Astrocyte (in vitro differentiated cells and primary cell): ENCODE data around the gene AMPD2. TPM values are rescaled to one million over a fixed set of nuclear protein-coding genes. Genes with fewer than 3 reads are reported as not detected.
"Not testable (repeated sequence)": the region's sequence is repeated elsewhere in the genome, so short reads cannot be mapped to it uniquely, and the experiment has no call there.

Experiments used
- DNase-seq: peaks from one replicate; pipeline ENCODE4 v3.0.0-alpha.2; 2010; ENCODE audit warnings: low read depth
- FAIRE-seq: peaks from 2 replicates; lab custom pipeline; 2011; peaks lifted over from hg19 to GRCh38; lab: Jason Lieb, UNC
- H2AFZ ChIP-seq: 2 replicates; pipeline ENCODE4 v1.6.0; 2012; ENCODE audit warnings: low read depth, low read length, inconsistent platforms
- H3K27ac ChIP-seq: 2 replicates; pipeline ENCODE4 v1.5.1; 2011; ENCODE audit warnings: low read depth, low read length, inconsistent platforms
- H3K27me3 ChIP-seq: 2 replicates; pipeline ENCODE4 v1.6.0; 2011; ENCODE audit warnings: low read length, inconsistent platforms; ENCODE audit not compliant: insufficient read depth
- H3K36me3 ChIP-seq: 2 replicates; pipeline ENCODE4 v1.5.1; 2011; ENCODE audit warnings: low read length, inconsistent platforms; ENCODE audit not compliant: insufficient read depth
- H3K4me1 ChIP-seq: 2 replicates; pipeline ENCODE4 v1.5.1; 2011; ENCODE audit warnings: low read length, inconsistent platforms; ENCODE audit not compliant: insufficient read depth
- H3K4me2 ChIP-seq: 2 replicates; pipeline ENCODE4 v1.6.0; 2012; ENCODE audit warnings: low read length, inconsistent platforms
- H3K4me3 ChIP-seq: 2 replicates; pipeline ENCODE4 v1.5.1; 2011; ENCODE audit warnings: low read depth, mild to moderate bottlenecking, low read length, inconsistent platforms; ENCODE audit not compliant: insufficient read depth
- H3K79me2 ChIP-seq: 2 replicates; pipeline ENCODE4 v1.6.0; 2012; ENCODE audit warnings: mild to moderate bottlenecking, low read length, inconsistent platforms; ENCODE audit not compliant: insufficient read depth
- H3K9ac ChIP-seq: 2 replicates; pipeline ENCODE4 v1.6.0; 2012; ENCODE audit warnings: mild to moderate bottlenecking, low read length, inconsistent platforms
- H3K9me3 ChIP-seq: 2 replicates; pipeline ENCODE4 v1.5.1; 2012; ENCODE audit warnings: low read depth, mild to moderate bottlenecking, low read length, inconsistent platforms; ENCODE audit not compliant: insufficient read depth
- H4K20me1 ChIP-seq: 2 replicates; pipeline ENCODE4 v1.6.0; 2012; ENCODE audit warnings: low read length, inconsistent platforms; ENCODE audit not compliant: insufficient read depth
- H3K27ac Mint-ChIP-seq: one replicate; pipeline ENCODE4 v1.8.0; 2021; ENCODE audit warnings: mild to moderate bottlenecking, mixed read lengths; ENCODE audit not compliant: unreplicated experiment
- H3K27me3 Mint-ChIP-seq: one replicate; pipeline ENCODE4 v1.8.0; 2021; ENCODE audit warnings: low read depth, mixed read lengths; ENCODE audit not compliant: unreplicated experiment
- H3K36me3 Mint-ChIP-seq: one replicate; pipeline ENCODE4 v1.8.0; 2021; ENCODE audit warnings: low read depth, mixed read lengths; ENCODE audit not compliant: unreplicated experiment
- H3K4me1 Mint-ChIP-seq: one replicate; pipeline ENCODE4 v1.8.0; 2021; ENCODE audit warnings: low read depth, mixed read lengths; ENCODE audit not compliant: unreplicated experiment
- H3K4me3 Mint-ChIP-seq: one replicate; pipeline ENCODE4 v1.8.0; 2021; ENCODE audit warnings: mild to moderate bottlenecking, moderate library complexity, mixed read lengths; ENCODE audit not compliant: unreplicated experiment
- H3K9me3 Mint-ChIP-seq: one replicate; pipeline ENCODE4 v1.8.0; 2021; ENCODE audit warnings: mild to moderate bottlenecking, mixed read lengths; ENCODE audit not compliant: unreplicated experiment
- CTCF ChIP-seq: IDR thresholded peaks from 2 replicates; pipeline ENCODE4 v1.5.1; 2011; ENCODE audit warnings: low read depth, mild to moderate bottlenecking, inconsistent platforms, low read length, moderate library complexity; ENCODE audit not compliant: insufficient read depth
- total RNA-seq: library from RNA; stranded (reverse); gene quantifications from 2 replicates; pipeline ENCODE4 v1.2.1, GENCODE V29; 2021

Gene AMPD2
- total RNA-seq, 1 donor from 2014 or later = 156 TPM

DNA sequence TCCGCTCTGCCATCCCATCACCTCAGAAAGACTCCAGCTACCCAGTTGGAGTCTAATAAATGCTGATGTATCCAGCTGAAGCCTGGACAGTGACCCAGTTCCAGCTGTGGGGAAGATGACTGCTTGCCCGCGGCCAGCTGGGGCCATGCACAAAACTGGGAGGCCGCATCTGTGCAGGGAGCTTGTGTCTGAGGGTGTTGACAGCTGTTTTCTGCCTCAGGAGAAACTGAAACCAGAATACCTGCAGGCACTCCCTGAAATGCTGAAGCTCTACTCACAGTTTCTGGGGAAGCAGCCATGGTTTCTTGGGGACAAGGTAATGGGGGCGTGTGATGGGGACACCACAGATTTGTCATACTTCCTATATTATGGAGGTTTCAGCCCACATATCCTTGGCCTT lies 51.4 kb downstream of the AMPD2 start:
- Histone ChIP-seq H3K4me2 (no peak overlapping the region), H3K27me3 (no peaks in the 10 kb centered on the region), H3K27ac (no peak overlapping the region), H4K20me1 (no peaks in the 10 kb centered on the region), H3K4me3 (no peak overlapping the region), H3K79me2 (no peaks in the 10 kb centered on the region), H3K36me3 (no peaks in the 10 kb centered on the region), H2AFZ (no peak overlapping the region), H3K4me1 (peaks cover 4% of the 10 kb centered on the region), H3K9me3 (no peaks in the 10 kb centered on the region), H3K9ac (no peak overlapping the region)
- FAIRE-seq (no peak), DNase-seq (no peak)
- Mint-ChIP-seq H3K9me3 (peaks cover 2% of the 10 kb centered on the region), H3K36me3 (peaks cover 8% of the 10 kb centered on the region), H3K27me3 (peaks cover 15% of the 10 kb centered on the region), H3K4me3 (no peak overlapping the region), H3K27ac (no peak overlapping the region), H3K4me1 (no peaks in the 10 kb centered on the region)
- TF ChIP-seq CTCF = no peak

DNA sequence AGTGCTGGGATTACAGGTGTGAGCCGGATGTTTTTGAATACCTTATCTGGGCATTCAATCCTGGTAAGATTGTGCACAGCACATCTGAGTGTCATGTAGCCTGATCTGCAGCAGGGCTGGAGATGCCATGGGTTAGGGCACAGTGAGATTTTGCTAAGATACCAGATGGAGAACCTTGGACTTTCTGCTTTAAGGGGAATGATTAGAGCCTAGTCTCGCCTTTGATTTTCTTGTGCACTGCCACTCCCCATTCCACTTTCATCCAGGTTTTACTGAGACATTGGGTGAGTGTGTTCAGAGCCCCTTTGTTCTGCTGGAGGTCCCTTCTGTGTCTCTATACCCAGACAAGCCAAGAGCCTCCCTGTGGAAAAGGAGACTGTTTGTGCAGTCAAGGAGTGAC lies 54.2 kb downstream of the AMPD2 start:
- not testable (repeated sequence) for H3K36me3 ChIP-seq, H3K27me3 ChIP-seq, H3K4me1 ChIP-seq, H4K20me1 ChIP-seq, H3K4me3 Mint-ChIP-seq, FAIRE-seq, H3K4me2 ChIP-seq, H3K9ac ChIP-seq, DNase-seq, H2AFZ ChIP-seq, H3K27ac Mint-ChIP-seq, H3K4me1 Mint-ChIP-seq, H3K9me3 Mint-ChIP-seq, H3K27ac ChIP-seq, H3K9me3 ChIP-seq, H3K4me3 ChIP-seq, H3K36me3 Mint-ChIP-seq, H3K79me2 ChIP-seq
- peaks cover 11% of the 10 kb centered on the region for H3K27me3 Mint-ChIP-seq

DNA sequence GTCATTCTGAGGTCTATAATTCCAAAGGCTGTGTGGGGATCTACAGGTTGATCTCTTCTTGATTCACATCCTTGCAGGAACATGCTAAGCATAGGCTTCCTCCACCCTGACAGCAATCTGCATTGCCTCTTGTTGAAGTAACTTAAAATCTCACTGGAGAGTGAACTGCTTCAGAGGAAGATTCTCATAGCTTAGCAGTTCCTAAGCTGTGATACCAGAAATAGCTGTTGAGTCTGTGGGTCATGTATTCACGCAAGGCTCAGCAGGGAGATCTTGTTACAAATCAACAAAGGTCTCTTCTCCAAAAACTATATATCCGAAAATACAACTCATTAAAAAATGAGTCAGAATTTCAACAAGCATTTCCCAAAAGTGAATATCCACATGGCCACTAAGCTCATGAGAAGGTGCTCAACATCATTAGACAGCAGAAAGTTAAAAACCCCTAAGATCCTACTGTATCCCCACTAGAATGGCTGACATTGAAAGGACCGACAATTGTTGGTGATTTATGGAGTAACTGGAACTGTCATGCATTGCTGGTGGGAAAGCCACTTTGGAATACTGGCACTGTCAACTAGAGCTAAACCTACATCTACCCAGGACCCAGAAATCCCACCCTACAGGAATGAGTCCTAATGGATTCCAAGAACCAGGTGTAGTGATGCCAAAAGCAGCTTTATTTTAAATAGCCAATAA lies 57.2 kb downstream of the AMPD2 start:
- not testable (repeated sequence) for H3K9me3 Mint-ChIP-seq, DNase-seq, FAIRE-seq

More for the DNA sequence above, 57.2 kb downstream of the AMPD2 start:
- not testable (repeated sequence) for H3K4me2 ChIP-seq, H4K20me1 ChIP-seq, H3K4me3 Mint-ChIP-seq, H3K9me3 ChIP-seq, H2AFZ ChIP-seq, H3K36me3 Mint-ChIP-seq, H3K9ac ChIP-seq, H3K4me1 ChIP-seq, H3K36me3 ChIP-seq, H3K27me3 ChIP-seq, H3K27ac Mint-ChIP-seq, H3K27ac ChIP-seq, H3K27me3 Mint-ChIP-seq, H3K4me1 Mint-ChIP-seq, H3K79me2 ChIP-seq, H3K4me3 ChIP-seq
